Omental fat pad (tissue), 4 donors: Measurements from ENCODE around the gene B4GALT4. TPM values are rescaled to one million over a fixed set of nuclear protein-coding genes. Genes with fewer than 3 reads are reported as not detected.
A peak's percentile ranks its signal among the peaks of the same experiment; 100 is the strongest.

Experiments used
- ATAC-seq: fragments of 150-250 bp; one replicate; pipeline ENCODE4 v1.9.1; 2016; ENCODE audit warnings: mild to moderate bottlenecking, moderate library complexity; ENCODE audit not compliant: low FRiP score
- DNase-seq: peaks from one replicate; pipeline ENCODE4 v3.0.0-alpha.2; 2019; ENCODE audit warnings: low spot score
- CTCF ChIP-seq, 3 donors: fragments of 450-650 bp; IDR thresholded peaks; one replicate each; pipeline ENCODE4 v1.5.1; 2016 to 2017; ENCODE audit warnings: antibody characterized with exemption in 3 of 3, mild to moderate bottlenecking in 3 of 3, moderate library complexity in 2 of 3
- total RNA-seq, 4 donors: library from RNA; depleted of rRNA; stranded (reverse); fragments of >200 nt; gene quantifications; one replicate each; pipeline ENCODE4 v1.1.0, GENCODE V29; 2016

Gene B4GALT4
- total RNA-seq, 4 donors from 2014 or later, result 18.8 to 33.4 (median 25.9) TPM

DNA sequence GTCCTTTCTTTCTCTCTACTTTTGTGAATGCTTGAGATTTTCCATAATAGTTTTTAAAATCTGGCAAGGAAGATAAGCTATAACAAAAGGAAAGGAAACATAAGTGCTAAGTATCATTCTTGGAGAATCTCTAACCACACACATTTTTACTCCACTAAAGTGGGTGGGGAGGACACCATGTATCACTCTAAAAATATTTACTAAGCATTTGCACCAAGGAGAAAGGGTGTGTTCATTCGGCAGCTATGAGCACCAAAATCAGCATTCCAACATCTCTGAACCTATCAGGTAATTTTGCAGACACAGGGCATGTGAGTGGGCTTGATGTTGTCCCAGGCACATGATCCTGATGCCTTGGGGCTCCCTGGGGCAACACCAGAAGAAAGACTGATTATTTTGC is 5.5 kb downstream of the B4GALT4 start:
- TF ChIP-seq CTCF (IDR thresholded peaks at IDR 0.05), result no peak
- ATAC-seq, result peak; percentile 63
- no peak for DNase-seq

GRCh38 chr3:119234610-119235009 is 6.1 kb downstream of the B4GALT4 start:
- ATAC-seq (no peak), DNase-seq (no peak)
- no peak for TF ChIP-seq CTCF (IDR thresholded peaks at IDR 0.05)

- ATAC-seq (no peak), DNase-seq (no peak)
- no peak for TF ChIP-seq CTCF (IDR thresholded peaks at IDR 0.05)
Observed at GRCh38 chr3:119230745-119231144, 9.9 kb downstream of the B4GALT4 start.

DNA sequence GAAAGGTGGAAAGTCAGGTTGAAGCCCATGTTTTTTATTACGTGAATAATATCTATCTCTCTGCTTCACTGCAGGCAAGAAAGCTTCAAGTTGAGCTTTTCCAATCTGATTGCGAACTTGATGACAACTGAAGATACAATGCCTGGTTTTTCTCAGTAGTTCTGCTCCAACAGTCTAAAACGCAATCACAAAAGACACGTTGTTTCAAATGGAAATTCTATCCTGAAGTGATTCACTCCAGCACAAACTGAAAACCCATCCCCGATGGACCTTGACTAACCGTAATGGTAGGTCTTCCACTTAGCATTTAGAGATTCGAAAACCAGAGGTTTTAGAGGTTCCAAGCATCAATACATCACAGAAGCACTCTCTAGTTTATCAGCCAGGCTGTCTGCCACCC is 10.6 kb downstream of the B4GALT4 start:
- ATAC-seq (no peak), DNase-seq (no peak)
- TF ChIP-seq CTCF (IDR thresholded peaks at IDR 0.05), result no peak

DNA sequence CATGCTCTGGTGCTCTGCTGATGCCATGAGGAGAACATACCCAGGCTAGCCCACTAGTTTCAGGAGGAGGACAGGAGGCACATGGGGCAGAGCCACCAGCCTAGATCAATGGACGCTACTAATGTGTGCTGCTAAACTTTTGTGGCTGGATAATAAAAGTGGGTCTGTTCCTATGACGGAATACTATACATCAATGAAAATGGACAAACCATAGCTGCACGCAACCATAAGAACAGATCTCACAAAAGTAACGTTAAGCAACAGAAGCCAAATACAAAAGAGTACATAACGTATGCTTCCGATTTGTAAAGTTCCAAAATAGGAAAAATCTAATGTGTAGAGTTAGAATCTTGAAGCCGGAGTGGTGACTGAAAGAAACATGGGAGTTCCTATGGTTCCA is 11.5 kb downstream of the B4GALT4 start:
- TF ChIP-seq CTCF (IDR thresholded peaks at IDR 0.05), result no peak
- DNase-seq (no peak), ATAC-seq (no peak)

DNA sequence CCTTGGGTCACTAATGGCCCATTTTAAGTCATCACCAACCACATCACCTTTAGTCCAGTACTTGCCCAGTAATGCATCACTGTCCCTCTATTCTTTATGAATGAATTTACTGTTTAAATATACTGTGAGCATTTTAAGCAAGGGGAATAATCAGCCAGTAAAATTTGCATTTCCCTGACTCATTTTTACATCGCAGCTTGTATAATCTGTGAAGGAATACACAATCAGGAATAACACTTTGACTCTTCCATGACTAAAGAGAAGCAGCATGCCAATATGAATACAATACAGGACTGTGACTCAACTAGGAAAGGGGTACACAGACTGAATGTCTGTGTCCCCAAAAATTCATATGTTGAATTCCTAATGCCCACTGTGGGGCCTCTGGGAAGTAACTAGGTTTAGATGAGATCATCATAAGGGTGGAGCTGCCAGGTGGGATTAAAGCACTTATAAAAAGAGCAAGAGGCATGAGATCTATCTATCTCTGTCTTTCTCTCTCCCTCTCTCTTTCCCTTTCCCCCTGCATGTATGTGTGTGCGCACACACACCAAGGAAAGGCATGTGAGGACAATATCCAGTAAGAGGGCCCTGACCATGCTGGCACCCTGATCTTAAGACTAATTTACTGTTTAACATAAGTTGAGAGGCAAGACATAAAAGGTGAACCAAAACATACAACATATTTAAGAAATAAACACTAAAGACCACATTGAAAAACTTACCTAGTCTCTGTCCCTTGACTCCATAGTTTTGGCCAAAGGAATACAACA is 12.1 kb downstream of the B4GALT4 start:
- TF ChIP-seq CTCF (IDR thresholded peaks at IDR 0.05), result no peak
- DNase-seq (no peak), ATAC-seq (peak; percentile 21)
